WERI-Rb-1 (cell line): ENCODE measurements around the gene MAGED2.
"Not testable (repeated sequence)": the region's sequence is repeated elsewhere in the genome, so short reads cannot be mapped to it uniquely, and the experiment has no call there.

Source experiments
- DNase-seq: peaks from one replicate; pipeline ENCODE4 v3.0.0-alpha.2; 2020
- H3K27ac ChIP-seq: fragments of 250-450 bp; sonication (Bioruptor Pico); 2 replicates; pipeline ENCODE4 v1.5.1; 2020; ENCODE audit warnings: mild to moderate bottlenecking, moderate library complexity
- H3K27me3 ChIP-seq: fragments of 250-450 bp; sonication (Bioruptor Pico); 2 replicates; pipeline ENCODE4 v1.5.1; 2021; ENCODE audit warnings: mild to moderate bottlenecking, low read depth, moderate library complexity; ENCODE audit not compliant: insufficient read depth, severe bottlenecking
- H3K36me3 ChIP-seq: fragments of 250-450 bp; sonication (Bioruptor Pico); 2 replicates; pipeline ENCODE4 v1.5.1; 2020; ENCODE audit warnings: mild to moderate bottlenecking, moderate library complexity
- H3K4me3 ChIP-seq: 2 replicates; pipeline ENCODE4 v1.5.1; 2011; ENCODE audit warnings: low read depth, mild to moderate bottlenecking, control low read depth, low read length
- H3K9me3 ChIP-seq: fragments of 250-450 bp; sonication (Bioruptor Pico); 2 replicates; pipeline ENCODE4 v1.5.1; 2021; ENCODE audit warnings: mild to moderate bottlenecking, moderate library complexity; ENCODE audit not compliant: severe bottlenecking
- CTCF ChIP-seq: IDR thresholded peaks from 2 replicates; pipeline ENCODE4 v1.5.1; 2011; ENCODE audit warnings: low read depth, mild to moderate bottlenecking, control low read depth, inconsistent platforms, low read length

Gene MAGED2

GRCh38 chrX:54807524-54808108 lies at the start of gene MAGED2:
Gene MAGED2, plus strand, starts transcription at chrX:54807745. Its CDS starts 1,587 bp downstream, at chrX:54809332.
- H3K27me3 ChIP-seq: peaks cover 34% of the 10 kb centered on the region
- H3K27ac ChIP-seq: peak within 1 kb of the TSS; percentile 48; the same call in 1 of the 2 replicates
- DNase-seq: peak; percentile 38
- peak within 1 kb of the TSS; percentile 77 for H3K4me3 ChIP-seq
- H3K9me3 ChIP-seq: no peaks in the 10 kb centered on the region
- no peak for TF ChIP-seq CTCF
- H3K36me3 ChIP-seq: peaks cover 9% of the 10 kb centered on the region

- DNase-seq: no peak
- H3K27ac ChIP-seq: no peak overlapping the region
- no peaks in the 10 kb centered on the region for H3K36me3 ChIP-seq
- TF ChIP-seq CTCF: 0 out of 2 replicates have a peak, but pooled peaks have one; percentile 23
- H3K9me3 ChIP-seq: no peaks in the 10 kb centered on the region
- H3K27me3 ChIP-seq: peaks cover 16% of the 10 kb centered on the region
- no peak overlapping the region for H3K4me3 ChIP-seq
Measured at GRCh38 chrX:54758114-54759055, 49.2 kb upstream of the MAGED2 start.

- not testable (repeated sequence) for H3K36me3 ChIP-seq, H3K4me3 ChIP-seq, H3K9me3 ChIP-seq, H3K27ac ChIP-seq, DNase-seq
- peaks cover 14% of the 10 kb centered on the region for H3K27me3 ChIP-seq
Measured at GRCh38 chrX:54774391-54775094, 33.0 kb upstream of the MAGED2 start.

- Histone ChIP-seq H3K4me3 (no peak overlapping the region), H3K27ac (no peak overlapping the region), H3K9me3 (no peaks in the 10 kb centered on the region), H3K27me3 (peaks cover 14% of the 10 kb centered on the region), H3K36me3 (no peaks in the 10 kb centered on the region)
- no peak for DNase-seq
- TF ChIP-seq CTCF: no peak
Measured at GRCh38 chrX:54776061-54776460, 31.5 kb upstream of the MAGED2 start.

GRCh38 chrX:54776987-54777672 lies 30.4 kb upstream of the MAGED2 start:
- DNase-seq: no peak
- H3K27me3 ChIP-seq: peaks cover 18% of the 10 kb centered on the region
- H3K27ac ChIP-seq: no peak overlapping the region
- no peaks in the 10 kb centered on the region for H3K9me3 ChIP-seq
- no peak overlapping the region for H3K4me3 ChIP-seq
- no peaks in the 10 kb centered on the region for H3K36me3 ChIP-seq
- no peak for TF ChIP-seq CTCF
